Activated CD8-positive, alpha-beta memory T cell treated with anti-CD3 and anti-CD28 coated beads, Interleukin-2, amount 50 U/mL, for 24 hours (primary cell): Measurements from ENCODE around the gene SESTD1.

Source experiments
- DNase-seq: peaks from one replicate; pipeline ENCODE4 v3.0.0-alpha.2; 2020; ENCODE audit errors: extremely low read depth

The SESTD1 gene

GRCh38 chr2:179264368-179265081 lies at the start of gene SESTD1:
Gene SESTD1, minus strand, starts transcription at chr2:179264832. Its CDS starts 72,991 bp downstream, at chr2:179191841.
- DNase-seq: no peak

GRCh38 chr2:179313057-179313456 lies 48.4 kb upstream of the SESTD1 start:
- DNase-seq: no peak

GRCh38 chr2:179311101-179311500 lies 46.5 kb upstream of the SESTD1 start:
- no peak for DNase-seq

- DNase-seq: no peak
Measured at GRCh38 chr2:179307616-179308371, 43.2 kb upstream of the SESTD1 start.

- no peak for DNase-seq
Measured at GRCh38 chr2:179305125-179305524, 40.5 kb upstream of the SESTD1 start.

GRCh38 chr2:179304424-179304823 lies 39.8 kb upstream of the SESTD1 start:
- DNase-seq: no peak

- DNase-seq: no peak
Measured at GRCh38 chr2:179302764-179303571, 38.3 kb upstream of the SESTD1 start.

GRCh38 chr2:179302149-179302548 lies 37.5 kb upstream of the SESTD1 start:
- no peak for DNase-seq

- no peak for DNase-seq
Measured at GRCh38 chr2:179298666-179299065, 34.0 kb upstream of the SESTD1 start.

GRCh38 chr2:179297927-179298326 lies 33.3 kb upstream of the SESTD1 start:
- DNase-seq: no peak

- DNase-seq: no peak
Measured at GRCh38 chr2:179290329-179290728, 25.7 kb upstream of the SESTD1 start.

GRCh38 chr2:179285060-179285459 lies 20.4 kb upstream of the SESTD1 start:
- DNase-seq: no peak

GRCh38 chr2:179277429-179278196 lies 13.0 kb upstream of the SESTD1 start:
- no peak for DNase-seq

GRCh38 chr2:179275253-179276012 lies 10.8 kb upstream of the SESTD1 start:
- no peak for DNase-seq

GRCh38 chr2:179274749-179275148 lies 10.1 kb upstream of the SESTD1 start:
- no peak for DNase-seq

GRCh38 chr2:179273461-179273962 lies 8.9 kb upstream of the SESTD1 start:
- DNase-seq: no peak

GRCh38 chr2:179272406-179273192 lies 8.0 kb upstream of the SESTD1 start:
- DNase-seq: no peak

GRCh38 chr2:179270689-179271088 lies 6.1 kb upstream of the SESTD1 start:
- DNase-seq: no peak

GRCh38 chr2:179268277-179268925 lies 3.8 kb upstream of the SESTD1 start:
- no peak for DNase-seq
